Activated CD4-positive, CD25-positive, alpha-beta regulatory T cell treated with anti-CD3 and anti-CD28 coated beads, Interleukin-2, amount 50 U/mL, for 72 hours (primary cell): Measurements from ENCODE around the gene CHD8.
A peak's percentile ranks its signal among the peaks of the same experiment; 100 is the strongest.
"Not testable (repeated sequence)": the region's sequence is repeated elsewhere in the genome, so short reads cannot be mapped to it uniquely, and the experiment has no call there.

ENCODE experiments used
- DNase-seq: peaks from one replicate; pipeline ENCODE4 v3.0.0; 2021

CHD8 gene

GRCh38 chr14:21455912-21456667 lies at the start of gene CHD8:
Gene CHD8, minus strand, starts transcription at chr14:21456123. Its CDS starts 24,480 bp downstream, at chr14:21431643.
- DNase-seq, result peak; percentile 98

GRCh38 chr14:21505012-21505553 lies 49.2 kb upstream of the CHD8 start:
- no peak for DNase-seq

- no peak for DNase-seq
Measured at GRCh38 chr14:21503376-21503775, 47.5 kb upstream of the CHD8 start.

GRCh38 chr14:21501568-21501967 lies 45.6 kb upstream of the CHD8 start:
- DNase-seq, result no peak

GRCh38 chr14:21498540-21499526 lies 42.9 kb upstream of the CHD8 start:
- DNase-seq, result no peak

- DNase-seq, result no peak
Measured at GRCh38 chr14:21496453-21496852, 40.5 kb upstream of the CHD8 start.

GRCh38 chr14:21494902-21495762 lies 39.2 kb upstream of the CHD8 start:
- DNase-seq, result no peak

- DNase-seq, result no peak
Measured at GRCh38 chr14:21486640-21487087, 30.7 kb upstream of the CHD8 start.

GRCh38 chr14:21476925-21477681 lies 21.2 kb upstream of the CHD8 start, which contains the start of the genes RAB2B and TOX4:
Gene RAB2B, minus strand, starts transcription at chr14:21476959. Its CDS starts 87 bp downstream, at chr14:21476872.
Gene TOX4, plus strand, starts transcription at chr14:21477195. Its CDS starts 84 bp downstream, at chr14:21477279.
- peak; percentile 88 for DNase-seq

GRCh38 chr14:21476523-21476924 lies 20.6 kb upstream of the CHD8 start:
- DNase-seq, result peak; percentile 72

GRCh38 chr14:21475767-21476522 lies 20.0 kb upstream of the CHD8 start:
- no peak for DNase-seq

- DNase-seq, result no peak
Measured at GRCh38 chr14:21467616-21468015, 11.7 kb upstream of the CHD8 start.

GRCh38 chr14:21455592-21455911 lies 371 bp downstream of the CHD8 start:
- no peak for DNase-seq

- DNase-seq, result no peak
Measured at GRCh38 chr14:21454843-21455544, 929 bp downstream of the CHD8 start.

GRCh38 chr14:21449899-21450216 lies 6.1 kb downstream of the CHD8 start:
- no peak for DNase-seq

- not testable (repeated sequence) for DNase-seq
Measured at GRCh38 chr14:21442657-21443056, 13.3 kb downstream of the CHD8 start.

- no peak for DNase-seq
Measured at GRCh38 chr14:21440859-21441258, 15.1 kb downstream of the CHD8 start.

GRCh38 chr14:21437063-21437901 lies 18.6 kb downstream of the CHD8 start:
- DNase-seq, result peak; percentile 99

GRCh38 chr14:21436567-21437062 lies 19.3 kb downstream of the CHD8 start:
- no peak for DNase-seq
